Colonic mucosa (tissue), 4 donors: Measurements from ENCODE around the gene IMMP2L. TPM values are rescaled to one million over a fixed set of nuclear protein-coding genes. Genes with fewer than 3 reads are reported as not detected.

Experiments used
- DNase-seq: peaks from one replicate; pipeline ENCODE4 v3.0.0-alpha.2; 2020
- H3K27ac ChIP-seq: fragments of 200-600 bp; one replicate; pipeline ENCODE4 v1.8.0; 2021
- H3K27me3 ChIP-seq: fragments of 200-600 bp; one replicate; pipeline ENCODE4 v1.8.0; 2021
- H3K36me3 ChIP-seq: fragments of 200-600 bp; one replicate; pipeline ENCODE4 v1.8.0; 2021
- H3K4me1 ChIP-seq: fragments of 200-600 bp; one replicate; pipeline ENCODE4 v1.8.0; 2021; ENCODE audit warnings: mild to moderate bottlenecking
- H3K4me3 ChIP-seq: fragments of 200-600 bp; one replicate; pipeline ENCODE4 v1.8.0; 2021
- H3K9ac ChIP-seq, 2 donors: one replicate each; pipeline ENCODE4 v1.7.0; 2013; ENCODE audit warnings: control low read depth in 2 of 2, low read depth in 2 of 2, low read length in 2 of 2
- H3K9me3 ChIP-seq: fragments of 200-600 bp; one replicate; pipeline ENCODE4 v1.8.0; 2021
- intact Hi-C: fragments of 100-400 bp; cut with DNase I; formaldehyde crosslinking; loops from one replicate; pipeline ENCODE4 v1.14.1; 2022
- total RNA-seq, 2 donors: library from RNA; stranded (reverse); fragmentation: NEBNext Ultra II Directional in 1 of 2; extraction: Animal tissue kit (Norgen Biotek cat#: 25700) in 1 of 2; gene quantifications; one replicate each; pipeline ENCODE4 v1.2.1, GENCODE V29; 2021
- TF ChIP-seq, protein P1 (sequence below): fragments of 200-600 bp; IDR thresholded peaks from one replicate; pipeline ENCODE4 v1.8.0; 2022; ENCODE audit warnings: antibody characterized with exemption, mild to moderate bottlenecking
- donor health status: healthy.
- donor health status: DM: no; HTN: no; CAD: no.
- donor health status: DM: no; HTN: no; CAD: no.

The IMMP2L gene
- total RNA-seq, 2 donors from 2014 or later = 13.4 to 15.4 TPM

DNA sequence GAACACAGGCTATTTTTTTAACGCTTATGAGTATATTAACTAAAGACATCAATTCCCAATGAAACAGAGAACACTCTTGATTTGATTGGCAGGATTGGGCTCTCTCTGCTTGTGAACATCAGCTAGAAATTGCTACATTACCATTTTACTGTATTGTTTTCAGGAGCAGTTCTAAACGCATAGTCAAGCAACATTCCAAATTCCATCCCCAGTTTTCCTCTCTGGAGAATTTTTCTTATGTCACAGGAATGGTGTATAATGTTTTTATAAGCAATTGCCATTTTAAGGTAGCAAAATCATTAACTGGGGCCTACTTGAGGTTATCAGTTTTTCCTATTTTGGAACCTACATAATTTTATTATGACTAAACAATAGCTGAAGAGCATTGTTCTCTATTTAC lies 748.3 kb downstream of the IMMP2L start:
- intact Hi-C loops = no loop called here
- TF ChIP-seq, protein P1, sequence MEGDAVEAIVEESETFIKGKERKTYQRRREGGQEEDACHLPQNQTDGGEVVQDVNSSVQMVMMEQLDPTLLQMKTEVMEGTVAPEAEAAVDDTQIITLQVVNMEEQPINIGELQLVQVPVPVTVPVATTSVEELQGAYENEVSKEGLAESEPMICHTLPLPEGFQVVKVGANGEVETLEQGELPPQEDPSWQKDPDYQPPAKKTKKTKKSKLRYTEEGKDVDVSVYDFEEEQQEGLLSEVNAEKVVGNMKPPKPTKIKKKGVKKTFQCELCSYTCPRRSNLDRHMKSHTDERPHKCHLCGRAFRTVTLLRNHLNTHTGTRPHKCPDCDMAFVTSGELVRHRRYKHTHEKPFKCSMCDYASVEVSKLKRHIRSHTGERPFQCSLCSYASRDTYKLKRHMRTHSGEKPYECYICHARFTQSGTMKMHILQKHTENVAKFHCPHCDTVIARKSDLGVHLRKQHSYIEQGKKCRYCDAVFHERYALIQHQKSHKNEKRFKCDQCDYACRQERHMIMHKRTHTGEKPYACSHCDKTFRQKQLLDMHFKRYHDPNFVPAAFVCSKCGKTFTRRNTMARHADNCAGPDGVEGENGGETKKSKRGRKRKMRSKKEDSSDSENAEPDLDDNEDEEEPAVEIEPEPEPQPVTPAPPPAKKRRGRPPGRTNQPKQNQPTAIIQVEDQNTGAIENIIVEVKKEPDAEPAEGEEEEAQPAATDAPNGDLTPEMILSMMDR = no peak
- H3K27me3 ChIP-seq = no peaks in the 10 kb centered on the region
- H3K27ac ChIP-seq = no peak overlapping the region
- H3K4me3 ChIP-seq = no peak overlapping the region
- H3K4me1 ChIP-seq = no peaks in the 10 kb centered on the region
- no peaks in the 10 kb centered on the region for H3K9me3 ChIP-seq
- H3K9ac ChIP-seq = no peak overlapping the region
- DNase-seq = no peak
- H3K36me3 ChIP-seq = no peaks in the 10 kb centered on the region

DNA sequence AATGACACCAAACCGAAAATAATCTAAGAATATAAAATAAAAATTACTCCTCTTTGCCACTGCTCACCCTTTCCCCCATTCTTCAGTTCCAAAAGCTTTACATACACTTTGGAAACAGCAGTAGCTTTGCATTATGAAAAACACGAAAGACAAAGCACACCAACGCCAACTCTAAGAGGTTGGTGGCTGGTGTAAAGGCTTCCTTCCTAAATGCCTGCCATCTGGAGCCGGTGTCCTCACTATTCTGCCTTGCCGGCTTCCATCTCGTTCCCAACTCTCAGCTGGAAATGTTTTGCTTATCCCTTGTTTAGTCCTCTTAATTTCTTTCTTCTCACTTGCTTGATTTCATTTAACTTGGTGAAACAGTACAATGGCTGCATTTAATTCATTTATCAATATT lies 752.5 kb downstream of the IMMP2L start:
- intact Hi-C loops = no loop called here
- no peak for DNase-seq
- no peak overlapping the region for H3K4me3 ChIP-seq
- H3K9me3 ChIP-seq = no peaks in the 10 kb centered on the region
- no peaks in the 10 kb centered on the region for H3K27me3 ChIP-seq
- H3K9ac ChIP-seq = no peak overlapping the region
- no peaks in the 10 kb centered on the region for H3K4me1 ChIP-seq
- H3K36me3 ChIP-seq = no peaks in the 10 kb centered on the region
- TF ChIP-seq, protein P1 = no peak
- no peak overlapping the region for H3K27ac ChIP-seq

DNA sequence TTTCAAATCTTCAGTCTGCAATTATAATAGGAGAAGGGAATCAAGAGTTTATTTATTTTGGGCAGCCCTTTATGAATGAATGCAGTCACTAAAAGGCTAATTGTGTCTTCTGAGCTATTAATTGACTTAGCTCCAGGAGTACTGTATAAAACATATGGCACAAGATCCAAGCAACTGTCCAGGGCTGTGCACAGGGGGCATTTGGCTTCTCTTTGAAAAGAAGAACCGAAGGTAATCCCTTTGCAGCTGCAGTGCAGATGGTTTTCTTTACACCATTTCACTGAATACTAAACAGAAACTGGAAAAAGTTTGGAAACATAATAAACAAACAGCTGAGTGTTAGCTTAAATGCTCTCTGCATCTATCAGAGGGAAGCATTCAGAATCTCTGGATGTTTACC lies 753.9 kb downstream of the IMMP2L start:
- H3K27ac ChIP-seq = no peak overlapping the region
- no peak overlapping the region for H3K9ac ChIP-seq
- no peaks in the 10 kb centered on the region for H3K27me3 ChIP-seq
- intact Hi-C loops = no loop called here
- no peaks in the 10 kb centered on the region for H3K4me1 ChIP-seq
- no peaks in the 10 kb centered on the region for H3K36me3 ChIP-seq
- no peaks in the 10 kb centered on the region for H3K9me3 ChIP-seq
- no peak for DNase-seq
- TF ChIP-seq, protein P1 = no peak
- no peak overlapping the region for H3K4me3 ChIP-seq

DNA sequence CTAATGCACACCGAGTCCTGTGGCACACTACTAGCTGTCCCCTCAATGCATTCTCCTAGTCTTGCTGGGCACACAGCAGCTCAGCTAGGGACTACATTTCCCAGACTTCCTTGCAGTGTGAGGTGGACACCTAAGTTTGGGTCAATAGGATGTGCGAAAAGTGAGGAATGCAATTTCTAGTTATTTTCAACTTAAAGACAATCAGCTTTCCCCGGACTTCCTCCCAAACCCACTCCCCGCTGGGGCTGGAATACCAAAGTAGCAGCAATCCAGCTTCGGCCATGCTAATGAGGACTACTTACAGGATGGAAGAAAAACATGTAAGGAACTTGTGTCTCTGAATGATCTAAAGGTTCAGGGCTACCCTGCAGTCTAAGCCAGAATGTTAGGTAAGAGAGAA lies 757.8 kb downstream of the IMMP2L start:
- TF ChIP-seq, protein P1 = no peak
- no peak overlapping the region for H3K27ac ChIP-seq

DNA sequence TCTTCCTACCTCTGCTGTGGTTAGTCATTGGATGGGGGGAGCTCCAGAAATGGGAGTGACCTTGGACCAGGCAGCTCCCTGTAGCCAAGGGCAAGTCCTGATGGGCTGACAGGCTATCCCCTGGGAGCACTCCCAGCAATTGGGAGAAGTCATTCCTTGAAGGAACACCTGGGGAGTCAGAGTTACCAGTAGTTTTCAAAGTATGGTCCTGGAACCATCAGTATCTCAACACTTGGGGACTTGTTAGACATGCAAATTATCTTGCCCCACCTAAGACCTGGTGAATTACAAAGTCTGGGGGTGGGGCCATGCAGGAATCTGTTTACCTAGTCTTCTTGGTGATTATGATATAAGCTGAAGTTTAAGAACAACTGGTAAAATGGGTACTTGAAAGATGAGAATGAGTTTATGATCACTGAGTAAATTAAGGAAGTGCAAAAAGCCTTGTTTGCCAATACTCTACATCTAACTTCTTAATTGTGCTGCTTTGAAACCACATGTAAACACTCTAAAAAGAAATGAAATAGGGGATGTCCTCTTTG lies 758.6 kb downstream of the IMMP2L start:
- no peak for DNase-seq
- TF ChIP-seq, protein P1 = no peak

More for the DNA sequence above, 757.8 kb downstream of the IMMP2L start:
- Histone ChIP-seq H3K9me3 (no peaks in the 10 kb centered on the region), H3K4me1 (no peaks in the 10 kb centered on the region), H3K36me3 (no peaks in the 10 kb centered on the region), H3K27me3 (no peaks in the 10 kb centered on the region), H3K4me3 (no peak overlapping the region), H3K9ac (no peak overlapping the region)
- intact Hi-C loops = no loop called here
- no peak for DNase-seq

More for the DNA sequence above, 758.6 kb downstream of the IMMP2L start:
- Histone ChIP-seq H3K4me1 (no peaks in the 10 kb centered on the region), H3K27me3 (no peaks in the 10 kb centered on the region), H3K27ac (no peak overlapping the region), H3K9me3 (no peaks in the 10 kb centered on the region), H3K9ac (no peak overlapping the region), H3K4me3 (no peak overlapping the region), H3K36me3 (no peaks in the 10 kb centered on the region)
- intact Hi-C loops = no loop called here
